Neural cell (in vitro differentiated cells): ENCODE data around the gene CRYAB.

Experiments
- CTCF ChIP-seq: fragments of 450-650 bp; IDR thresholded peaks from 2 replicates; pipeline ENCODE4 v1.5.1; 2014; ENCODE audit warnings: antibody characterized with exemption, mild to moderate bottlenecking, moderate library complexity; ENCODE audit not compliant: poor library complexity, severe bottlenecking
- EP300 ChIP-seq: fragments of 450-650 bp; conservative IDR thresholded peaks from 2 replicates; pipeline ENCODE4 v1.6.1; 2014; ENCODE audit warnings: antibody characterized with exemption, mild to moderate bottlenecking, moderate library complexity; ENCODE audit not compliant: poor library complexity, severe bottlenecking
- EZH2 ChIP-seq: fragments of 200-600, 300-800 bp; shearing (Covaris generic), sonication (generic); IDR thresholded peaks from 2 replicates; pipeline ENCODE4 v1.6.1; 2014; ENCODE audit warnings: antibody characterized with exemption, low read length, borderline replicate concordance, mild to moderate bottlenecking; ENCODE audit not compliant: insufficient read depth, poor library complexity, severe bottlenecking
- MXI1 ChIP-seq: fragments of 450-650 bp; conservative IDR thresholded peaks from 2 replicates; pipeline ENCODE4 v1.6.1; 2014; ENCODE audit warnings: antibody characterized with exemption, mild to moderate bottlenecking; ENCODE audit not compliant: poor library complexity, severe bottlenecking
- POLR2AphosphoS5 ChIP-seq: IDR thresholded peaks from 2 replicates; pipeline ENCODE4 v1.6.1; 2012

DNA sequence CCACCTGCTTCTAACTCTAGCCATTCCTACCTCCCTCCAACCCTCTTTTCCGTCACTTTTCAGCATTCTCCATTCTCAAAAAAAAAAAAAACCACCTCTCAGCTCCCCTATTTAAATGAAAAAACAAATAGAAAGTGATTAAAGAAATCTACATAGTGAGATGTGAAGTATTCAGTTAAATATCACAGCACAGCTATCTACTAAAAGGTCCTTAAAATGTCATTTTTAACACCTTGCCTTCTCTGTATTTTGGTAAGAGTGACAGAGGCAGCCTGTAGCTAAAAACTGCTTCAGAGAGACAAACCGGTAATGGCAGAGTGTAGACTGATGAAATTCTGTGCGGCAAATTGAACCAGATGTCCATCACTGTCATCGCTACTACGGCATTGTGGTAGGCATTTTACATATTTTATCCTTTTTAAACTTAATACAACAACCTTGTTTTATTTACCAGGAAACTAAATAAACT lies 39.8 kb downstream of the CRYAB start:
- TF ChIP-seq CTCF (no peak), EP300 (no peak), EZH2 (no peak), MXI1 (no peak), POLR2AphosphoS5 (no peak)
